Neural cell (in vitro differentiated cells): ENCODE results near the gene SCARB2. TPM values are rescaled to one million over a fixed set of nuclear protein-coding genes. Genes with fewer than 3 reads are reported as not detected.

Source experiments
- H2AFZ ChIP-seq: fragments of 200-600, 300-800 bp; sonication (generic), shearing (Covaris generic); 2 replicates; pipeline ENCODE4 v1.6.0; 2014; ENCODE audit warnings: low read depth, mild to moderate bottlenecking, antibody characterized with exemption, low read length, moderate library complexity
- H3F3A ChIP-seq: fragments of 200-600 bp; shearing (Covaris generic); 2 replicates; pipeline ENCODE4 v1.6.1; 2016; ENCODE audit warnings: mild to moderate bottlenecking, moderate library complexity, mixed read lengths, antibody characterized with exemption, low read length; ENCODE audit not compliant: insufficient read depth, poor library complexity, severe bottlenecking
- H3K27ac ChIP-seq: fragments of 200-600, 300-800 bp; sonication (generic), shearing (Covaris generic); 2 replicates; pipeline ENCODE4 v1.5.1; 2014; ENCODE audit warnings: mild to moderate bottlenecking, low read length, moderate library complexity
- H3K27me3 ChIP-seq: fragments of 300-800, 200-600 bp; sonication (generic), shearing (Covaris generic); 2 replicates; pipeline ENCODE4 v1.6.0; 2014; ENCODE audit warnings: mild to moderate bottlenecking, low read depth, low read length, moderate library complexity; ENCODE audit not compliant: insufficient read depth
- H3K36me3 ChIP-seq: fragments of 300-800, 200-600 bp; sonication (generic), shearing (Covaris generic); 2 replicates; pipeline ENCODE4 v1.5.1; 2014; ENCODE audit warnings: mild to moderate bottlenecking, antibody characterized with exemption, low read length, moderate library complexity; ENCODE audit not compliant: insufficient read depth
- H3K4me2 ChIP-seq: fragments of 300-800, 200-600 bp; sonication (generic), shearing (Covaris generic); 2 replicates; pipeline ENCODE4 v1.6.0; 2014; ENCODE audit warnings: mild to moderate bottlenecking, low read length
- H3K4me3 ChIP-seq: fragments of 300-800, 200-600 bp; sonication (generic), shearing (Covaris generic); 2 replicates; pipeline ENCODE4 v1.5.1; 2014; ENCODE audit warnings: mild to moderate bottlenecking, low read length, moderate library complexity
- H3K79me2 ChIP-seq: fragments of 200-600 bp; shearing (Covaris generic); replicated peaks from 2 replicates; pipeline ENCODE4 v1.6.0; 2014; ENCODE audit warnings: mild to moderate bottlenecking, low read length, moderate library complexity; ENCODE audit not compliant: insufficient read depth
- H3K9ac ChIP-seq: fragments of 300-800, 200-600 bp; sonication (generic), shearing (Covaris generic); 2 replicates; pipeline ENCODE4 v1.6.1; 2016; ENCODE audit warnings: mild to moderate bottlenecking, low read length, mixed read lengths
- H3K9me2 ChIP-seq: fragments of 200-600 bp; shearing (Covaris generic); 2 replicates; pipeline ENCODE4 v1.6.1; 2016; ENCODE audit warnings: mild to moderate bottlenecking, low read length, mixed read lengths; ENCODE audit not compliant: insufficient read depth
- H3K9me3 ChIP-seq: fragments of 200-600, 300-800 bp; sonication (generic), shearing (Covaris generic); 2 replicates; pipeline ENCODE4 v1.6.1; 2016; ENCODE audit warnings: mild to moderate bottlenecking, mixed run types, low read length, moderate library complexity, mixed read lengths
- H4K20me1 ChIP-seq: fragments of 200-600 bp; shearing (Covaris generic); 2 replicates; pipeline ENCODE4 v1.6.1; 2016; ENCODE audit warnings: mild to moderate bottlenecking, mixed run types; ENCODE audit not compliant: insufficient read depth
- CTCF ChIP-seq: fragments of 450-650 bp; IDR thresholded peaks from 2 replicates; pipeline ENCODE4 v1.5.1; 2014; ENCODE audit warnings: antibody characterized with exemption, mild to moderate bottlenecking, moderate library complexity; ENCODE audit not compliant: poor library complexity, severe bottlenecking
- EP300 ChIP-seq: fragments of 450-650 bp; conservative IDR thresholded peaks from 2 replicates; pipeline ENCODE4 v1.6.1; 2014; ENCODE audit warnings: antibody characterized with exemption, mild to moderate bottlenecking, moderate library complexity; ENCODE audit not compliant: poor library complexity, severe bottlenecking
- MXI1 ChIP-seq: fragments of 450-650 bp; conservative IDR thresholded peaks from 2 replicates; pipeline ENCODE4 v1.6.1; 2014; ENCODE audit warnings: antibody characterized with exemption, mild to moderate bottlenecking; ENCODE audit not compliant: poor library complexity, severe bottlenecking
- POLR2AphosphoS5 ChIP-seq: IDR thresholded peaks from 2 replicates; pipeline ENCODE4 v1.6.1; 2012
- RAD21 ChIP-seq: fragments of 450-650 bp; conservative IDR thresholded peaks from 2 replicates; pipeline ENCODE4 v1.6.1; 2014; ENCODE audit warnings: antibody characterized with exemption, mild to moderate bottlenecking, moderate library complexity
- REST ChIP-seq: IDR thresholded peaks from 2 replicates; pipeline ENCODE4 v1.6.1; 2012; ENCODE audit warnings: borderline replicate concordance
- SMC3 ChIP-seq: fragments of 450-650 bp; conservative IDR thresholded peaks from 2 replicates; pipeline ENCODE4 v1.6.1; 2014; ENCODE audit warnings: antibody characterized with exemption, mild to moderate bottlenecking, moderate library complexity; ENCODE audit not compliant: poor library complexity
- TAF1 ChIP-seq: IDR thresholded peaks from 2 replicates; pipeline ENCODE4 v1.6.1; 2012; ENCODE audit warnings: low read depth
- polyA plus RNA-seq: library from polyadenylated mRNA; depleted of rRNA; stranded (reverse); fragments of >200 nt; gene quantifications from 2 replicates; pipeline ENCODE4 v1.2.3, GENCODE V29; 2014

The SCARB2 gene
- polyA plus RNA-seq, 1 donor from 2014 or later, result 256 TPM

DNA sequence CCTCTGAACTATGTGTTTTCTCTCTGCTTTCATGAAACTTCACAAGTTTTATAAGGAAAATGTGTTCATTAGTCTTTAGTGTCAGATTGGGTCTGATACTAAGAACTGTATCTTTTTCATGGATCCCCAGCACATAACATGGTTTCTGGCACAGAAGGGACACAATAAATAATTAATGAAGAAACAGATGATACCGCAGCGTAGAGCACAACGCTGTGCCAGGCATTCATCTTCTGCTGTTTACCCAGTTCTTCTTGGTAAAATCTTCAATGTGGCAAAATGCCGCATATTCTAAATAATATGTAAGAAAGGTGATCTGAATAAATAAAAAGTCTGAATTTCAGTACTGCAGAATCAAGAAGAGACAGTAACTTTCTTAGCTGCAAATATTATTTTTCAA, 12.3 kb downstream of the SCARB2 start:
- H3K27ac ChIP-seq, result no peak overlapping the region
- no peaks in the 10 kb centered on the region for H3K36me3 ChIP-seq
- no peaks in the 10 kb centered on the region for H3K9me2 ChIP-seq
- peaks cover 52% of the 10 kb centered on the region for H3K79me2 ChIP-seq
- peaks cover 4% of the 10 kb centered on the region for H4K20me1 ChIP-seq
- no peak overlapping the region for H2AFZ ChIP-seq
- H3K9me3 ChIP-seq, result no peaks in the 10 kb centered on the region
- TF ChIP-seq RAD21 (no peak), MXI1 (no peak), SMC3 (no peak), REST (no peak), TAF1 (no peak), EP300 (no peak), CTCF (no peak)
- no peak overlapping the region for H3K4me3 ChIP-seq
- no peaks in the 10 kb centered on the region for H3K27me3 ChIP-seq
- H3K4me2 ChIP-seq, result no peak overlapping the region
- H3F3A ChIP-seq, result no peaks in the 10 kb centered on the region
- no peak overlapping the region for H3K9ac ChIP-seq

- Histone ChIP-seq H3K9me3 (no peaks in the 10 kb centered on the region), H4K20me1 (peaks cover 3% of the 10 kb centered on the region), H3K27ac (no peak overlapping the region), H3K4me3 (no peak overlapping the region), H3K4me2 (no peak overlapping the region), H3K79me2 (peaks cover 48% of the 10 kb centered on the region), H3K27me3 (no peaks in the 10 kb centered on the region), H2AFZ (no peak overlapping the region), H3K9me2 (no peaks in the 10 kb centered on the region), H3K9ac (no peak overlapping the region), H3K36me3 (no peaks in the 10 kb centered on the region), H3F3A (no peaks in the 10 kb centered on the region)
- TF ChIP-seq REST (no peak), EP300 (no peak), RAD21 (no peak), POLR2AphosphoS5 (no peak), TAF1 (no peak), CTCF (no peak), SMC3 (no peak)
Measured at GRCh38 chr4:76200771-76201231, 12.8 kb downstream of the SCARB2 start.
